GM08714 (cell line): ENCODE measurements around the gene CCDC127.

ENCODE experiments used
- H3K4me3 ChIP-seq: fragments of 200-500 bp; sonication (Bioruptor generic); 2 replicates; pipeline ENCODE4 v1.5.1; 2014; ENCODE audit warnings: mild to moderate bottlenecking, low read length, inconsistent platforms
- ZNF274 ChIP-seq: IDR thresholded peaks from 2 replicates; pipeline ENCODE4 v1.6.1; 2012; ENCODE audit warnings: mild to moderate bottlenecking, low read depth, low read length

Gene CCDC127

DNA sequence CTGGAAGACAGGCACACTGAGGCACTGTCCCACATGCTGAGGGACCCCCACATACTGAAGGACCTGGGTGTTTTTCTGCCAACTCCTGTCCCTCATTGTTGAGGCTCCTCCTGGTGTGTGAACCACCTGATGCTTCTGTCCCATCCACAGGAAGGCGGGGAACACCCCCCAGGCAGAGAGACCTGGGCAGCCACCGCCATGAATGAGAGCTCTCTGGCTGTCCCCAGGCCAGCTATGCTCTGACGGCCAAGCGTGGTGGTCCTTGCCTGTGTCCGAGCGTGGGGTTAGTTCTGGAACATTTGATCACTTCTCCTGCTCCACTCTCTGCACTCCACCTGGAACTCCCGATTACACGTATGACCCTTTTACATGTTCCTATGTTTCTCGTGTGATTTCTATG lies 38.6 kb downstream of the CCDC127 start:
- no peak for TF ChIP-seq ZNF274
- H3K4me3 ChIP-seq: no peak overlapping the region

DNA sequence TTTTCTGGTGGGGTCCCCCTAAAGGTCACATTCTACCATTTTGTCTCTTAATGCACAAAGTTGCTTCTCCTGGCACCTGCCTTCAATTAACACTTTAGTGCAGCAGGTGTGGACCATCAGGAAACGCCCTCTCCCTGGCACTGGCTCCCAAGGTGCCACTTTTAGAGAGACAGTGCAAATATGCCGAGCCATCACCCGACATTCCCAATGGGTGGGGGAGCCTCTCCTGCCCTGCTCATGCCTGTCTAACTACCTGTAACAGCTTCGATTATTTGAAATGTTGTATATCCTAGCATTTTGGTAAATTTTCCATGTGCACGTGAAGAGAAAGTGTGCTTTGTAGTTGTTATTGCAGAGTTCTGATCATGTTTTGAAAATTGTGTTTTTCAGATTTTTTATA lies 39.8 kb downstream of the CCDC127 start:
- H3K4me3 ChIP-seq: no peak overlapping the region
- no peak for TF ChIP-seq ZNF274

GRCh38 chr5:176296-176823 lies 41.6 kb downstream of the CCDC127 start:
- H3K4me3 ChIP-seq: no peak overlapping the region
- no peak for TF ChIP-seq ZNF274

DNA sequence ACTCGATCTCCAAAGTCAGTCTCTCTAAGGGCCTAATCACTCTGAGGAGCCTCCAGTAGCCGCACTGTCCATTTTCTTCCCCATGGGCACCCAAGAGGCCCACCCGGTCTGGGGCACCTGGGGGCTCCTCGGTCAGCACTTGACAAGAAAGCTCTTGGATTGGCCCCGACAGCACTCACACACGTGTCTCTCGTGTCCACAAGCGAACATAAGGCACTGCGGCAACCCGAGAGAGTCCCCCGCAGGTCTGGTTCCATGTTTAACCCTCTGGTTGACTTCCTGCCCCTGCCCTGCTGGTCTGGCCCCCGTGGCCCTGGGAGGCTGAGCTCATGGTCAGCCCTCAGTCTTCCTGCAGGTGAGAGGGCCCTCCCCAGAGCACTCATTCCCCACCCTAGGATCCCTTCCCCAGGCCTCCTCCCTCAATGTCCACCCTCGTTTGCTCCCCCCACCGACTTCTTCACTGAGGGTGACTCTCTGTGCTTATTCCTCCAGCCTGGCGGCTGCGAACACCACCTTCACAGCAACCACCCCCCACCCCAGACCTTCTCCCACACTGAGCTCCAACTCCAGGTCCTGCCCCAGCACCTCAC lies 43.0 kb downstream of the CCDC127 start:
- no peak for TF ChIP-seq ZNF274

GRCh38 chr5:174291-174600 lies 43.7 kb downstream of the CCDC127 start:
- no peak overlapping the region for H3K4me3 ChIP-seq
- TF ChIP-seq ZNF274: no peak

More for the DNA sequence above, 43.0 kb downstream of the CCDC127 start:
- H3K4me3 ChIP-seq: no peak overlapping the region

DNA sequence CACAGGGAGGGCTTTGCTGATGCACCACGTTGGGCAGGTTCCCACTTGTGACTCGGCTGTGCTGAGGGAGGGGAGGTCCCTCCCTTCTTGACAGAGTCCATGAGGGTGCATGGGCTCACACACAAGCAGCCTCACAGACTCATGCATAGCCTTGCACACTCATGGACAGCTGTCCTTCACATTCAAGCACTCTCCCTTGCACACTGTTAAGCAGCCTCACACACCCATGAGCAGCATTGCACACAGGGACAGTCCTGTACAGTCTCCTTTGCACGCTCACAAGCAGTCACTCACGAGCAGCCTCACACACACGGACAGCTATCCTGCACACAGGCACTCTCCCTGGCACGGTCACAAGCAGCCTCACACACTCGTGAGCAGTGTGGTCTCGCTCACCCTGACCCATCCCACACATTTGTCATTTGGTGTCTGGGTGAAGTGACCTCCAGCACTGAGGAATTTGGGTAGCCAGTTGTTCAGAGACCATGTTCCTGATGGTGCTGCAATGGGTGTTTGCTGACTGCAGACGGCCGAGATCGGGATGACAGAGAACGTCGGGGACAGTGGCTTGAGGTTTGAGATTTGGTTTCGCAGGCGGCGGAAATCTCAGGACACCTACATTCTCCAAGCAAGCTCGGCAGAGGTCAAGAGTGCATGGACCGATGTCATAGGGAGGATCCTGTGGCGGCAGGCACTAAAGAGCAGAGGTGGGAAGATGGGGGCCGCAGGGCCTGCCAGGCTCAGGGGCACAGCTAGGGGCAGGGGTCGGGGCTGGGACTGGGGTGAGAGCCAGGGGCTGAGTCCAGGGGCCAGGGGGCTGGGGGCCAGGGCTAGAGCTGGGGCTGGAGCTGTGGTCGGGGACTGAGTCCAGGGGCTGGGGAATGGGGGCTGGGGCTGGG lies 44.3 kb downstream of the CCDC127 start:
- no peak for TF ChIP-seq ZNF274
- H3K4me3 ChIP-seq: no peak overlapping the region

GRCh38 chr5:172841-173251 lies 45.1 kb downstream of the CCDC127 start:
- H3K4me3 ChIP-seq: no peak overlapping the region
- no peak for TF ChIP-seq ZNF274

DNA sequence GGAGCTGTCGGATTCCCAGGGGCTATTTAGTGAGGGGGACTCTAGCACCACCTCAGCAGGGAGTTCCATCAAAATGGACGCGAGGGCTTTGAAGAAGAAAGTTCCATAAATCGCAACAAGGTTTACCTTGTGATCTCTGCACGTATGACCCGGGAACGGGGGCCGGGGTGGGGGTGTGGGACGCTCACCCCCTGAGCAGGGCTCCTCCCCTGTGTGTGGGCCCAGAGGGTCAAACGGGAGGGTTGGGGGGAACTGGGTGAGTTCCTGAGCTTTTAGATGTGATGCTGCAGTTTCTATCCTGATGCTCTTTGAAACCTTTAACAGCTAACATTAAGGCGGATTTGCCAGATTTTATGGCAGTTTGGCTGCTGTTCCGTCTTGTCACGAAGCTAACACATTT lies 45.5 kb downstream of the CCDC127 start:
- no peak for TF ChIP-seq ZNF274

GRCh38 chr5:171801-172331 lies 46.1 kb downstream of the CCDC127 start:
- no peak for TF ChIP-seq ZNF274
- H3K4me3 ChIP-seq: no peak overlapping the region

More for the DNA sequence above, 45.5 kb downstream of the CCDC127 start:
- H3K4me3 ChIP-seq: no peak overlapping the region

DNA sequence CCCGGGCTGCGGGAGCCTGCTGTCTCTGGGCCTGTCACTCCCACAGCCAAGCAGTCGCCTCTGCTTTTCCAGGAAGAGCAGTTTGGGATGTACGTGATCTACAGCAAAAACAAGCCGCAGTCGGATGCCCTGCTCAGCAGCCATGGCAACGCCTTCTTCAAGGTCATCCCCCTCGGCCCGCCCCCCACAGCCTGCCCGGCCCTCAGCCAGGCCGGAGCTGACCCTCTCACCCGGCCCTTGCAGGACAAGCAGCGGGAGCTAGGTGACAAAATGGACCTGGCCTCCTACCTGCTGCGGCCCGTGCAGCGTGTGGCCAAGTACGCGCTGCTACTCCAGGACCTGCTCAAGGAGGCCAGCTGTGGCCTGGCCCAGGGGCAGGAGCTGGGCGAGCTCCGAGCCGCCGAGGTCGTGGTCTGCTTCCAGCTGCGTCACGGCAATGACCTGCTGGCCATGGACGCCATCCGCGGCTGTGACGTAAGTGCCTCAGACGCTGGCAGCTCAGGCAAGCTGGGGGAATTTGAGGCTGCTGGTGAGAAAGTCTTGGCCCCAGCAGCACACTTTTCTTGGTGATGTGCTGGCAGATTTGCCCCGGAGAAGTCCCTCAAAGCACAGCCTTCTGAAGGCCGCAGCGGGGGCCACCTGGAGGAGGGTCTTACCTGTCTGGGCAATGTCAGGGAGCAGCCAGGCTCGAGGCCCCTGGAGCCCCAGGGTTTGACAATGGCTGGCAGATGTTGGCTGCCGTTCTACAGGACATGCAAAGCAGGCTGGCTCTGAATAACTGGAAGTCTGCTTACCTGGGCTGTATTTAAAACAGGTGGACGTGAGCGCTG lies 46.8 kb downstream of the CCDC127 start:
- H3K4me3 ChIP-seq: no peak overlapping the region

GRCh38 chr5:169728-170094 lies 48.2 kb downstream of the CCDC127 start:
- no peak for TF ChIP-seq ZNF274

More for the DNA sequence above, 46.8 kb downstream of the CCDC127 start:
- TF ChIP-seq ZNF274: no peak

DNA sequence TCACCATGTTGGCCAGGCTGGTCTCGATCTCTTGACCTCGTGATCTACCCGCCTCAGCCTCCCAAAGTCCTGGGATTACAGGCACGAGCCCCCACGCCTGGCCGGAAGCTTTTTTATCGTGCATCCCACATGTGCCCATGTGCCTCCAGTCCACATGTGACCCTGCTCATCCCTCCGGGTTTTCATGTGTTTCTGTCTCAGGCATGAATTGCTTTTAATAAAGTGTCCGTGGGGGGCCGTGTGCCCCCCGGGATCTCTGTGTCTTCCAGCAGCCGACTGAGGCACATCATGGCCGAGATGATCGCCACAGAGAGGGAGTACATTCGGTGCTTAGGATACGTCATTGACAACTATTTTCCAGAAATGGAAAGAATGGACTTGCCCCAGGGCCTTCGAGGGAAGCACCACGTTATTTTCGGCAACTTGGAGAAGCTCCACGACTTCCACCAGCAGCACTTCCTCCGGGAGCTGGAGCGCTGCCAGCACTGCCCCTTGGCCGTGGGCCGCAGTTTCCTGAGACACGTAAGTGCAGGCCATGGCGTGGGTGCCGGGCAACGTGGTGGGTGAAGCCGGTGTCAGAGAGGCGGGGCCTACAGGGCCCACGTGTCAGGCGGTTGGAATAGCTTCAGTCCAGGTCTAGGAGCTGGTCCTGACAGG lies 48.8 kb downstream of the CCDC127 start:
- no peak overlapping the region for H3K4me3 ChIP-seq
- no peak for TF ChIP-seq ZNF274

More at GRCh38 chr5:169728-170094, 48.2 kb downstream of the CCDC127 start:
- no peak overlapping the region for H3K4me3 ChIP-seq

GRCh38 chr5:167982-168660 lies 49.8 kb downstream of the CCDC127 start:
- no peak for TF ChIP-seq ZNF274
- H3K4me3 ChIP-seq: no peak overlapping the region
